Mesenchymal stem cell (in vitro differentiated cells and primary cell): ENCODE data around the gene ETV6.

ENCODE experiments used
- DNase-seq: peaks from one replicate; pipeline ENCODE4 v3.0.0-alpha.2; 2013
- H2AFZ ChIP-seq: one replicate; pipeline ENCODE4 v1.6.1; 2013; ENCODE audit warnings: low read depth, mild to moderate bottlenecking, control low read depth, inconsistent platforms, low read length, moderate library complexity
- H2AK5ac ChIP-seq: 2 replicates; pipeline ENCODE4 v1.6.1; 2013; ENCODE audit warnings: low read length, moderate library complexity, mild to moderate bottlenecking, inconsistent platforms; ENCODE audit not compliant: severe bottlenecking
- H2BK120ac ChIP-seq: one replicate; pipeline ENCODE4 v1.6.1; 2013; ENCODE audit warnings: low read depth, mild to moderate bottlenecking, inconsistent platforms, low read length, moderate library complexity
- H2BK12ac ChIP-seq, 2 experiments: one replicate each; pipeline ENCODE4 v1.6.1; 2013; ENCODE audit warnings: inconsistent platforms in 2 of 2, low read length in 2 of 2, mild to moderate bottlenecking in 2 of 2, moderate library complexity in 2 of 2, control low read depth in 1 of 2
- H2BK15ac ChIP-seq: one replicate; pipeline ENCODE4 v1.6.1; 2013; ENCODE audit warnings: mild to moderate bottlenecking, low read depth, inconsistent platforms; ENCODE audit not compliant: poor library complexity, severe bottlenecking
- H2BK5ac ChIP-seq: 2 replicates; pipeline ENCODE4 v1.6.1; 2013; ENCODE audit warnings: low read depth, mild to moderate bottlenecking, low read length, control low read depth, inconsistent platforms; ENCODE audit not compliant: poor library complexity, severe bottlenecking
- H3K14ac ChIP-seq, 2 experiments: one replicate each; pipeline ENCODE4 v1.6.1; 2013; ENCODE audit warnings: inconsistent platforms in 2 of 2, low read length in 2 of 2, control low read depth in 1 of 2, mild to moderate bottlenecking in 1 of 2, moderate library complexity in 1 of 2
- H3K18ac ChIP-seq, 2 experiments: one replicate each; pipeline ENCODE4 v1.6.1; 2013; ENCODE audit warnings: inconsistent platforms in 2 of 2, low read length in 2 of 2, control low read depth in 1 of 2, low read depth in 1 of 2, mild to moderate bottlenecking in 1 of 2
- H3K23ac ChIP-seq, 2 experiments: one replicate each; pipeline ENCODE4 v1.6.1; 2013; ENCODE audit warnings: inconsistent platforms in 2 of 2, low read length in 2 of 2, mild to moderate bottlenecking in 2 of 2, moderate library complexity in 2 of 2, control low read depth in 1 of 2
- H3K27ac ChIP-seq: 2 replicates; pipeline ENCODE4 v1.5.1; 2013; ENCODE audit warnings: mild to moderate bottlenecking, moderate library complexity, low read length, control low read depth, inconsistent platforms; ENCODE audit not compliant: poor library complexity, severe bottlenecking
- H3K27me3 ChIP-seq, 2 experiments: 2 replicates each; pipeline versions ENCODE4 v1.6.1 to v1.7.0; 2013; ENCODE audit warnings: low read length in 2 of 2, mild to moderate bottlenecking in 2 of 2, moderate library complexity in 2 of 2, control low read depth in 1 of 2, inconsistent platforms in 1 of 2; ENCODE audit not compliant: control insufficient read depth in 1 of 2, insufficient read depth in 1 of 2
- H3K36me3 ChIP-seq, 2 experiments: 2 replicates each; pipeline versions ENCODE4 v1.6.1 to v1.7.0; 2013; ENCODE audit warnings: low read length in 2 of 2, control low read depth in 1 of 2, inconsistent platforms in 1 of 2, low read depth in 1 of 2, mild to moderate bottlenecking in 1 of 2; ENCODE audit not compliant: insufficient read depth in 2 of 2, control insufficient read depth in 1 of 2
- H3K4ac ChIP-seq, 2 experiments: one replicate each; pipeline ENCODE4 v1.6.1; 2013; ENCODE audit warnings: inconsistent platforms in 2 of 2, low read length in 2 of 2, mild to moderate bottlenecking in 2 of 2, moderate library complexity in 2 of 2, control low read depth in 1 of 2, low read depth in 1 of 2
- H3K4me1 ChIP-seq: 2 replicates; pipeline ENCODE4 v1.6.1; 2013; ENCODE audit warnings: low read depth, low read length, control low read depth; ENCODE audit not compliant: control insufficient read depth, insufficient read depth
- H3K4me2 ChIP-seq: 2 replicates; pipeline ENCODE4 v1.6.1; 2013; ENCODE audit warnings: low read length, mild to moderate bottlenecking, inconsistent platforms; ENCODE audit not compliant: poor library complexity, severe bottlenecking
- H3K4me3 ChIP-seq, 2 experiments: 2 replicates each; pipeline versions ENCODE4 v1.5.1 to v1.7.0; 2013; ENCODE audit warnings: low read length in 2 of 2, mild to moderate bottlenecking in 2 of 2, control low read depth in 1 of 2, low read depth in 1 of 2; ENCODE audit not compliant: insufficient read depth in 1 of 2
- H3K79me1 ChIP-seq: replicated peaks from 2 replicates; pipeline ENCODE4 v1.6.1; 2013; ENCODE audit warnings: mild to moderate bottlenecking, control low read depth, low read length, inconsistent platforms; ENCODE audit not compliant: poor library complexity, severe bottlenecking
- H3K9ac ChIP-seq: 2 replicates; pipeline ENCODE4 v1.7.0; 2013; ENCODE audit warnings: mild to moderate bottlenecking, low read length, moderate library complexity
- H3K9me3 ChIP-seq: 2 replicates; pipeline ENCODE4 v1.7.0; 2013; ENCODE audit warnings: mild to moderate bottlenecking, low read length; ENCODE audit not compliant: control insufficient read depth
- H4K8ac ChIP-seq: one replicate; pipeline ENCODE4 v1.6.1; 2013; ENCODE audit warnings: inconsistent platforms, mild to moderate bottlenecking, low read length, moderate library complexity
- H4K91ac ChIP-seq: one replicate; pipeline ENCODE4 v1.6.1; 2013; ENCODE audit warnings: mild to moderate bottlenecking, low read length, inconsistent platforms
- WGBS: methylation state at CpG from one replicate; pipeline ENCODE4 v1.1.7; 2013; ENCODE audit warnings: mixed read lengths; 5-methylcytosine and 5-hydroxymethylcytosine counted together

ETV6 gene

DNA sequence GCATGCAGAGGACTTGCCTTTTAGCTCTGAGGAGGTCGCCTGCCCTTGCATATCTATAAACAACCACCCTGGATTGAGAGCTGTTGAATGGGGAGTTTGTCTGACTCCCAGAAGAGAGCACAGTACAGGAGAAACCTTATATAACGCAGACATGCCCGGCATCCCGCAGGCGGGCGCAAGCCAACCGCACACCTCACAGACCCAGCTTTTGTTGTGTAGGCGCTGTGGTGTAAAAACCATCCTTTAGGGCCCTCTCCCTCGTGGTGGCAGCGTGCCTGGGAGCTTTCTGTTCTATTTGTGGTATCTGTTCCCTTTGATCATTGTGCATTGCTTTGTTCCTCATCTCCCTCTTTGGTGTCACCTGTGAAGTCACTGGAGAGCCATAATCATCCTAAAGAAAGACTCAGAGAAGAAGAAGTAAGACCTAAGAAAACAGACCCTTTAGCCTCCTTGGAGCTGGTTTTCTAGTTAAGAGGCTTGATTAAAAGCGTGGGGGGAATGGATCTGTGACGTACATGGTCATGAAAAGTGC, 77.7 kb downstream of the ETV6 start:
- Histone ChIP-seq H2AK5ac (peak overlapping the region; percentile 51), H2BK15ac (no peak overlapping the region), H3K9me3 (no peaks in the 10 kb centered on the region), H3K4me1 (peaks cover 26% of the 10 kb centered on the region), H3K4me2 (no peak overlapping the region), H3K79me1 (peaks cover 33% of the 10 kb centered on the region), H3K4ac (no peak overlapping the region), H2BK120ac (no peak overlapping the region), H3K36me3 (peaks cover 0 to 7% of the 10 kb centered on the region in 2 experiments), H3K27me3 (no peaks in the 10 kb centered on the region), H4K91ac (no peak overlapping the region), H4K8ac (no peak overlapping the region), H3K23ac (no peak overlapping the region), H3K4me3 (no peak overlapping the region), H3K27ac (no peak overlapping the region), H2BK12ac (peak overlapping the region in 1 of 2 experiments; percentile 82), H3K18ac (peak overlapping the region in 1 of 2 experiments; percentile 42), H2BK5ac (no peak overlapping the region), H3K14ac (no peak overlapping the region), H2AFZ (no peak overlapping the region), H3K9ac (no peak overlapping the region)
- DNase-seq, result no peak
- 95% methylated on average over 11 of the region's 12 CpGs for WGBS

DNA sequence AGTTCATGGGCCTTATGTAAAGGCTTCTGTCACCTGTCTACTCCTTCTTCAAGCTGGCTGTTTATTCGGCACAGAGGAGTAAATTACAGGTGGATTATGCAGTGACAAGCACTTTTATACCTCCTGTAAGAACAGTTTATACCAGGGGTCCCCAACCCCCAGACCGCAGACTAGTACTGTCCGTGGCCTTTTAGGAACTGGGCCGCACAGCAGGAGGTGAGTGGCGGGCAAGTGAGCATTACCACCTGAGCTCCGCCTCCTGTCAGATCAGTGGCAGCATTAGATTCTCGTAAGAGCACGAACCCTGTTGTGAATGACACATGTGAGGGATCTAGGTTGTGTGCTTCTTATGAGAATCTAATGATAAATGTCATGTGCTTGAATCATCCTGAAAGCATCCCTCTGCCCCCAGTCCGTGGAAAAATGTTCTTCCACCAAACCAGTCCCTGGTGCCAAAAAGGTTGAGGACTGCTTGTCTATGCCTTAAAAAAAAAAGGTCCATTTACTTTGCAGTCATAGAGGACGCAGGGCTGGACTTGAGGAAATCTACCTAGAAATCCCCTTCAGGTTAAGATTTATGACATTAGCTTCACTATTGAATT, 78.8 kb downstream of the ETV6 start:
- Histone ChIP-seq H2BK120ac (no peak overlapping the region), H3K27ac (no peak overlapping the region), H3K36me3 (peaks cover 0 to 10% of the 10 kb centered on the region in 2 experiments), H3K4ac (no peak overlapping the region), H3K27me3 (no peaks in the 10 kb centered on the region), H4K8ac (no peak overlapping the region), H2AFZ (no peak overlapping the region), H3K23ac (no peak overlapping the region), H3K4me2 (no peak overlapping the region), H2AK5ac (no peak overlapping the region), H3K4me3 (no peak overlapping the region), H2BK15ac (no peak overlapping the region), H2BK12ac (peak overlapping the region in 1 of 2 experiments; percentile 1), H3K4me1 (peaks cover 29% of the 10 kb centered on the region), H3K14ac (no peak overlapping the region), H2BK5ac (no peak overlapping the region), H3K18ac (no peak overlapping the region), H3K9ac (no peak overlapping the region), H3K9me3 (no peaks in the 10 kb centered on the region), H3K79me1 (peaks cover 33% of the 10 kb centered on the region), H4K91ac (no peak overlapping the region)
- DNase-seq, result no peak
- WGBS, result 83% methylated on average over 8 of the region's 10 CpGs

DNA sequence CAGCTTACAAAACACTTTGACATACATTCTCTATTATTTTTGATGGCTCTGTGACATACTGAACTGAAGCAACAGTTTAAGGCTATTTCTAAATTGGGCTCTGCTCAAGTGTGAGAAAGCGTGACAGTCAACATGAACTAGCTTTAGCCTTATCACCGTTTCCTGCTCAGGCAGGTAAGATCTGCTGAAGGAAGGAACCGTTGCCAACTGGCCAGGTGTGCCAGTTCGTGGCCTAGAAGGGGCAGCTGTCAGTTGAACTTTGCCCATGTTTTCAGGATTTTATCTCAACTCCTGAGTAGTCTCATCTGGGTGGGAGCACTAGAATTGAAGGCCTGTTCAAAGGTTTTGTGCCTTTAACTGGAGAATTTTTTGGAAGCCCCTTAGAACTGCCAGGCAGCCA, 79.5 kb downstream of the ETV6 start:
- H3K36me3 ChIP-seq, result peaks cover 0 to 10% of the 10 kb centered on the region in 2 experiments
- no peak overlapping the region for H3K14ac ChIP-seq
- WGBS, result 94% methylated on average over 4 of the region's 4 CpGs
- H2BK5ac ChIP-seq, result peak overlapping the region; percentile 14
- peak overlapping the region in 1 of 2 experiments; percentile 72 for H2BK12ac ChIP-seq
- no peak overlapping the region for H3K23ac ChIP-seq
- no peak overlapping the region for H2BK120ac ChIP-seq
- peaks cover 30% of the 10 kb centered on the region for H3K79me1 ChIP-seq
- H2BK15ac ChIP-seq, result no peak overlapping the region
- H3K9ac ChIP-seq, result no peak overlapping the region
- H3K18ac ChIP-seq, result no peak overlapping the region
- no peaks in the 10 kb centered on the region for H3K27me3 ChIP-seq
- no peak overlapping the region for H4K8ac ChIP-seq
- no peak overlapping the region for H3K4me3 ChIP-seq
- no peak overlapping the region for H2AFZ ChIP-seq
- H4K91ac ChIP-seq, result no peak overlapping the region
- no peak overlapping the region for H3K4ac ChIP-seq
- DNase-seq, result no peak
- H2AK5ac ChIP-seq, result peak overlapping the region; percentile 21
- H3K27ac ChIP-seq, result no peak overlapping the region
- H3K4me1 ChIP-seq, result peaks cover 25% of the 10 kb centered on the region
- no peaks in the 10 kb centered on the region for H3K9me3 ChIP-seq
- no peak overlapping the region for H3K4me2 ChIP-seq

DNA sequence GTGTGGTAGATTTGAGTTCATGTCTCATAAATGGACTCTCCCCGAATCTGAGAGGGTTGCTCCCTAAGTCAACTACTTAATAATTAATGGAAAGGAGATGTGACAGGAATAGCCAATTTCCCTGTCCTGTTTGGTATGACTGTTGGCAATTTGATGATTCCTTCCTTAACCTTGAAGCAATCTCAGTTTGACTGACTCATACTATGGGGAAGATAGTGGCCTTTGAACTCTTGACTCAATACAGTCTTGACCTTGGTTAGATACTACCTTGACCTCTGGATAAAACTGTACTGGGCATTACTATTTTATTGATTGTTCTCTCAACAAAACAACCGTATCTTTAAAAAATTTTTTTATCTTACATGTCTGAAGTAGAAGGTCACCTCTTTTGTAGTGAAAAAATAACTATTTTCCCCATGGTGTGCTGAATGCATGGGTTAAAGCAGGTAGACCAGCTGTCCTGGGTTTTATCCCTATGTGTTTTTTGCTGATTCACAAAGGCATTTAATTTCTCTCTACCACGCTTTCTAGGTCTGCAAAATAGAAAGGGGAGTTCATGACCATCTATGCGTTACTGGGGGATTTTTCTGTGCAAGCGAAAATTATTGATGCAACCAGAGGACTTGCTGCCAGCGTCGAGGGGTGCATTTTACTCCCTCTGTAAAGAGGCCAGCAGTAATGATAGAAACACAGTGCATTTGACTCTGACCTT, 80.1 kb downstream of the ETV6 start:
- Histone ChIP-seq H2AK5ac (peak overlapping the region; percentile 21), H3K4me2 (no peak overlapping the region)
- WGBS, result 98% methylated on average over 5 of the region's 7 CpGs

More for the DNA sequence above, 80.1 kb downstream of the ETV6 start:
- peak overlapping the region; percentile 14 for H2BK5ac ChIP-seq
- H2AFZ ChIP-seq, result no peak overlapping the region
- no peak overlapping the region for H2BK12ac ChIP-seq
- H3K4me3 ChIP-seq, result no peak overlapping the region
- H3K79me1 ChIP-seq, result peaks cover 31% of the 10 kb centered on the region
- H3K4me1 ChIP-seq, result peaks cover 23% of the 10 kb centered on the region
- H3K4ac ChIP-seq, result no peak overlapping the region
- H3K27me3 ChIP-seq, result no peaks in the 10 kb centered on the region
- no peak overlapping the region for H3K23ac ChIP-seq
- H3K14ac ChIP-seq, result no peak overlapping the region
- DNase-seq, result no peak
- no peak overlapping the region for H3K9ac ChIP-seq
- peaks cover 0 to 10% of the 10 kb centered on the region in 2 experiments for H3K36me3 ChIP-seq
- no peak overlapping the region for H2BK120ac ChIP-seq
- H3K18ac ChIP-seq, result no peak overlapping the region
- no peak overlapping the region for H4K8ac ChIP-seq
- no peak overlapping the region for H3K27ac ChIP-seq
- no peak overlapping the region for H2BK15ac ChIP-seq
- H4K91ac ChIP-seq, result no peak overlapping the region
- H3K9me3 ChIP-seq, result no peaks in the 10 kb centered on the region
